Measurements from ENCODE around the gene KCNQ1.

Gene KCNQ1

GRCh38 chr11:2777386-2777785 lies 332.6 kb downstream of the KCNQ1 start:
- no peak for DNase-seq (ENCODE audit: low read depth in 2 of 2)

GRCh38 chr11:2777871-2778629 lies 333.2 kb downstream of the KCNQ1 start:
- no peak for DNase-seq (ENCODE audit: low read depth in 2 of 2)

GRCh38 chr11:2778630-2779498 lies 334.1 kb downstream of the KCNQ1 start:
- DNase-seq (ENCODE audit: low read depth in 2 of 2) = no peak

GRCh38 chr11:2779499-2779980 lies 334.7 kb downstream of the KCNQ1 start:
- DNase-seq (ENCODE audit: low read depth in 2 of 2) = no peak

- no peak for DNase-seq (ENCODE audit: low read depth in 2 of 2)
Observed at GRCh38 chr11:2779981-2780849, 335.4 kb downstream of the KCNQ1 start.

GRCh38 chr11:2780850-2781407 lies 336.1 kb downstream of the KCNQ1 start:
- no peak for DNase-seq (ENCODE audit: low read depth in 2 of 2)

GRCh38 chr11:2781408-2782274 lies 336.8 kb downstream of the KCNQ1 start:
- no peak for DNase-seq (ENCODE audit: low read depth in 2 of 2)

- DNase-seq (ENCODE audit: low read depth in 2 of 2) = no peak
Observed at GRCh38 chr11:2782769-2783168, 338.0 kb downstream of the KCNQ1 start.

GRCh38 chr11:2783536-2784082 lies 338.8 kb downstream of the KCNQ1 start:
- DNase-seq (ENCODE audit: low read depth in 2 of 2) = no peak

GRCh38 chr11:2787816-2788167 lies 343.0 kb downstream of the KCNQ1 start:
- DNase-seq (ENCODE audit: low read depth in 2 of 2) = no peak

- DNase-seq (ENCODE audit: low read depth in 2 of 2) = no peak
Observed at GRCh38 chr11:2788168-2789071, 343.6 kb downstream of the KCNQ1 start.

GRCh38 chr11:2789331-2789730 lies 344.5 kb downstream of the KCNQ1 start:
- no peak for DNase-seq (ENCODE audit: low read depth in 2 of 2)

GRCh38 chr11:2789791-2790567 lies 345.2 kb downstream of the KCNQ1 start:
- no peak for DNase-seq (ENCODE audit: low read depth in 2 of 2)

GRCh38 chr11:2790568-2790921 lies 345.7 kb downstream of the KCNQ1 start:
- DNase-seq (ENCODE audit: low read depth in 2 of 2) = no peak

- DNase-seq (ENCODE audit: low read depth in 2 of 2) = no peak
Observed at GRCh38 chr11:2791139-2791520, 346.3 kb downstream of the KCNQ1 start.

GRCh38 chr11:2791521-2792380 lies 346.9 kb downstream of the KCNQ1 start:
- no peak for DNase-seq (ENCODE audit: low read depth in 2 of 2)

- no peak for DNase-seq (ENCODE audit: low read depth in 2 of 2)
Observed at GRCh38 chr11:2792381-2793250, 347.8 kb downstream of the KCNQ1 start.

All from stimulated activated CD8-positive, alpha-beta memory T cell treated with anti-CD3 and anti-CD28 coated beads, Interleukin-7, amount 100 ng/mL, for 1 hour (primary cell).